Eye (tissue), 1 donor: ENCODE results near the gene ADGRA1.
A peak's percentile ranks its signal among the peaks of the same experiment; 100 is the strongest.
"Not testable (repeated sequence)": the region's sequence is repeated elsewhere in the genome, so short reads cannot be mapped to it uniquely, and the experiment has no call there.

ENCODE experiments used
- DNase-seq: peaks from one replicate; pipeline ENCODE4 v3.0.0-alpha.2; 2015

ADGRA1 gene

DNA sequence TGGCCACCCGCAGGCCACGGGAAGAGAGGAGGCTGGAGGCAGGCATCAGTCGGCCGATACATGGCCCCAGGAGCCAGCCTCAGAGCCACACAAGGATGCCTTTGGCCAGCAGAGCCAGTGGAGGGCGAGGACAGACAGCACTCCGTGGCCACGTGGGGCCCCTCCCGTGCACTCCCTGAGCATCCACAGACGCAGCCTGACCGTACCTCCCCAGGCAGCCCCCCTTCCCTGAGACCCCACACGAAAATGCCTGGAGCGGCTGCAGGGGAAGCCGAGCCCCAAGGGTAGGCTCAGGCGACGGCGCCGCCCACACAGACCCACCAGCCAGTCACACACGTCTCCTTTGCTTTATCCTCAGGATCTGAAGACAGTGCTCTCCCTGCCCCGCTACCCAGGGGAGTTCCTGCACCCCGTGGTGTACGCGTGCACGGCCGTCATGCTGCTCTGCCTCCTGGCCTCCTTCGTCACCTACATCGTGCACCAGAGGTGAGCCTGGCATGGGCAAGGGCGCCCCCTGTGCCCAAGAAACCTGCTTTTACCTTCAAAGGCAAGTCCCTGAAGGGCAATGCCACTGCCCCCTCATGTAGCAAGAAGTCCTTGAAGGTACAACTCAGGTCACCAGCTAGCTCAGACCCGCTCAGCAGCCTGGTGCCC, 9.0 kb downstream of the ADGRA1 start:
- DNase-seq = no peak

DNA sequence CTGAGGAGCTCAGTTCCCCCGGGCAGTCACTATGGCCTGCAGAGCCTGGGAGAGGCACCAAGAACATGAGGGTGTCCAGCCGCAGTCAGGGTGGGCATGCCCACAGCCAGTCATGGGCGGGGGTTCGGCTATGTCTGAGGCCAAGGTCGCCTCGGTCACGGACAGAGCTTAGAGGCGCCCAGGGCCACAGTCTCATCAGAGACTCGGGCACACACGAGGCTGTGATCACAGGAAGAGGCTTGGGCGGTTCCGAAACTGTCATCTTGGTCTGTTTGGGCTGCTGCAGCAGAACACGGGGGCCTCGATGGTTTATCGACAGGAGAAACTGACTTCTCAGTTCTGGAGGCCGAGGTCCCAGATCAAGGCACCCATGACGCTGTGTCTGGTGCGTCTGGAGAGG, 9.7 kb downstream of the ADGRA1 start:
- no peak for DNase-seq

DNA sequence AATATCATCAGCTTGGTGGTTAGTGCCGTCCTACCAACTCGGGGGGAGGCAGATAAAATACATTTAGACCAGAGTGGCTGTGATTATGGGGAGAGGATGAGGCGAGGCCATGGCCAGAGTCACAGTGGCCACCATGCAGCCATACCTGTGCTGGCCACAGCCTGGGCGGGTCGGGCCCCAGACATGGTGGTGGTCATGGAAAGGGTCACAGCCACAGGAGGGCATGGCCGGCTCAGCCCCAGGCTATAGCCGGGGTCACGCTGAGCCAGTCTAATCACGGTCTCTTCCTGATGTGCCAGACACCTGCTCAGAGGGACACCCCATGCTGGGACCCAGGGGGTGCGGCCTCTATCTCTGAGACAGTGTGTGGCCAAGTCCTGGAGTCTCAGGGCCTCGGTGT, 10.2 kb downstream of the ADGRA1 start:
- no peak for DNase-seq

DNA sequence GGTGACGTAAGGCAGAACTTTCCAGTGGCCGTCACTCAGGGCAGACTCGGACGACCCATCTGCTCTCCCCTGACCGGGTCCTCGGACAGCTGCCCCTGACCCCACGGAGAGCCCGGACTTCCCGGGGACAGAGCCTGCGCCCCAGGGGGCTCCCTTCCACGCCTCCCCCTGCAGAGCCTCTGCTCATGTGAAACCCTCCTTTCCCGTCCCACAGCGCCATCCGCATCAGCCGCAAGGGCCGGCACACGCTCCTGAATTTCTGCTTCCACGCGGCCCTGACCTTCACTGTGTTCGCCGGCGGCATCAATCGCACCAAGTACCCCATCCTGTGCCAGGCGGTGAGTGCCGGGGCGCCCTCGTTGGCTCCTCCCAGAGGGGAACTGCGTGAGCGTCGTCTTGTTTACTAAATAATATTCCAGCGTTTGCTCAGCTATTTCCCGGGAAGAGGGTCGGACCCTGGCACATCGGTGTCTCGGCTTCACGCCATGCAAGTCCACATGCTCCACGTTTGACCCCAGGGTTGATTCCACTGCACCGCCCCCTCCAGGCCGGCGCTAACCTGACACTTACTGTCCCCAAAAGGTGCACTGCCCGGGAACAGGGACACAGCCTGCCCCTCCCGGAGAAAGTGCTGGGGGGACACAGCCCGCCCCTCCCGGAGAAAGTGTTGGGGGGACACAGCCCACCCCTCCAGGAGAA, 10.9 kb downstream of the ADGRA1 start:
- DNase-seq = no peak

DNA sequence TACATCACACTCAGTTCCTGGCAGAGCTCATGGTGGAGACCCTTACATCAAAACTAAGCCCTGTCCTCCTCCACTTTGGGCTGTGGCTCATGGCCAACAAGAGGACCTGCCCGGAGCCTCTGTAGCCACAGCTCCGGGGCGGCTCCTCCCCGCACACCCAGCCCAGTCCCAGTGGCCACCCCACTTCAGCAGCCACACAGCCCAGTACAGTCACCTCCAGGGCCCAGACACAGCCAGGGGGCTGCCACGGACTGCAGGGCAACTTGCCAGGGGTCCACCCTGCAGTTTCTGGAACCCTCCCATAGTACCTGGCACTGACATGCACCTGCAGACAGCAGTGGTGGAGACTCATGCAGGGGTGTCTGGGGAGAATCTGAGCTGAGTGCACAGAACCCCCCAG, 11.8 kb downstream of the ADGRA1 start:
- DNase-seq = no peak

DNA sequence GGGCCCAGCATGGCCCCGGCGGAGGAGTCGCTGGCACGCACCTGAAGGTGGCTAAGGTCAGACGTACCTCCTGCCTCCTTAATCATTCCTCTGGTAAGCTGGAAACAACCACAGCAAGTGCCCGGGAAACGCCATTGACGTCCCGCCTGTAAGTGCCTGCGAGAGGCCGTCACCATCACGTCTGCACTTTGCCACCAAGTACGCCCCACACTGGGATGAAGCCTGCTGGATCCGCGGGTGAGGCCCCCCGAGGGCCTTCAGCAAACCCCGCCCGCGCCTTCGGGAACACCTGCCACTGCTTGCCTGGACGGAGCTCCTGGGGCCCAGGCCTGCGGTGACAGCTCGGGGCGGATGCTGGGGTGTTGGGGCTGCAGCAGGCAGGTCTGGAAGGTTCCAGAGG, 12.5 kb downstream of the ADGRA1 start:
- no peak for DNase-seq

DNA sequence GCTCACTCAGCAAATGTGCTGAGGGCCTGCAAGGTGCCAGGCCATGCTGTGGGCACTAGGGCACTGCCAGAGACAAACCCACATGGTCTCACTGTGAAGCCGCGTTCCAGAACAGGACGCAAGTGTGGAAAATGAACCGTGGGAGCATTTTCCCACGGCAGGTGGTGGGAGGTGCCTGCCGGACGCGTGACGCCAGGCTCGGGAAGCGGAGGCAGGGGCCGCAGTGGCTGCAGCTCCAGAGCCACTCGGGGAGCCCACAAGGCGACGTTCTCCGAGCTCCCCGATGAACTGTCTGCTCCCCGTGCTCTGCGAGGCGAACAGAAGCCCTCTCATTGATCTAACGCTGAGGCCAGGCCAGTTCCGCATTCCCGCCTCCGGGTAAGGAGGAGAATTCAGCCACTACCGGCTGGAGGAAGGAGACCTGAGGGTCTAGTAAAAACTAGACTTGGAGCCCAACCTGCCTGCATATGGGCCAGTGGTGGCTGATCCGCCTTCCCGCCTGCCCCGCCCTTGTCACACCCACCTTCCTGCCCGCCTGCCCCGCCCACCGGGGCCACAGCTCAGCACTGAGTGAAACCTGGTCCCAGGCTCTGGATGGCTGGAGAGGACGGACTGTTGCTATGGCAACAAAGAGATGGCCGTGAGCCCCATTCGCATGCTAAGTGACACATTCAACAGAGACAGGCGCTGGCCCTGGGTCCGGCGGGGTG, 13.1 kb downstream of the ADGRA1 start:
- peak; percentile 75 for DNase-seq

DNA sequence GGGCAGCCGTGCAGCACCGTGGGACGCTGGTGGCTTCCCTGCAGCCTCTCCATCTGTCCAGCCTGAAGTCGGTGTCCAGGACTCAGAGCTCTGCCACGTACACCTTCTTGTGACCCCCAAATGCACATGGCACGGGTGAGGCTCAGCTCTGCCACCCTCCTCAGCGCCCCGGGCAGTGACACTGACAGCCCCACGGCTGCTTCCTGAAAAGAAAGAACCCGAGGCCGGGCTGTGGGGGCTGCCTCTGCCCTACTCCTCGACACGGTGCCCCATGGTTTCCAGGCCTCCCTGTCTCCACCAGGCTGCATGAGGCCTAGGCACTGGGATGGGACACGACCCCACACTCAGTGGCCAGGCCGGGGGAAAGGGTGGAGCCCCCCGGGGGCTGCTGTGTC, 13.7 kb downstream of the ADGRA1 start:
- DNase-seq = no peak

DNA sequence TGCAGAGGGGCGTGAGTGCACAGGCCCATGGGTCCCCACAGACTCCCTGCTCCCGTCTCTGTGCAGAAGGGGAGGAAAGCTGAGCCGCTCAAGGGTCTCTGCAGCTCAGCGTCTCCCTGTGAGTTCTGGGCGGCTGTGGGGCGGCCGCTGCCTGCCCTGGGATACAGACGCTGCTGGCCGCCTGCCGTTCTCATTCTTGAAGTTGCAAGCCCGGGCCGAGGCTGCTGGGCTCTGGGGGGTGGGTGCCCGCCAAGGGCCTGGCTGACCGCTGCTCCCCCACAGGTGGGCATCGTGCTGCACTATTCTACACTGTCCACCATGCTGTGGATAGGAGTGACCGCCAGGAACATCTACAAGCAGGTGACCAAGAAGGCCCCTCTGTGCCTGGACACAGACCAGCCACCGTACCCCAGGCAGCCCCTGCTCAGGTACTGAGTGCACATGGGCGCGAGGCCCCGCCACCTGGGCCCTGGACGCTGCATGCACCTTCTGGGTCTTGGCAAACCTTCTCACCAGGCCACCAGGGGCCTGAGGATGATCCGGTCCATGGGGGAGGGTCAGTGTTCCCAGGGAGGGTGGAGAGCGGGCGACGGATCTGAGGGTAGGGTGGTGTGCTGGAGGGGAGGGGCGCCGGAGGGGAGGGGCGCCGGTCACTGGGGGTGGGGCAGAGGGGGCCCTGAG, 14.8 kb downstream of the ADGRA1 start:
- no peak for DNase-seq

DNA sequence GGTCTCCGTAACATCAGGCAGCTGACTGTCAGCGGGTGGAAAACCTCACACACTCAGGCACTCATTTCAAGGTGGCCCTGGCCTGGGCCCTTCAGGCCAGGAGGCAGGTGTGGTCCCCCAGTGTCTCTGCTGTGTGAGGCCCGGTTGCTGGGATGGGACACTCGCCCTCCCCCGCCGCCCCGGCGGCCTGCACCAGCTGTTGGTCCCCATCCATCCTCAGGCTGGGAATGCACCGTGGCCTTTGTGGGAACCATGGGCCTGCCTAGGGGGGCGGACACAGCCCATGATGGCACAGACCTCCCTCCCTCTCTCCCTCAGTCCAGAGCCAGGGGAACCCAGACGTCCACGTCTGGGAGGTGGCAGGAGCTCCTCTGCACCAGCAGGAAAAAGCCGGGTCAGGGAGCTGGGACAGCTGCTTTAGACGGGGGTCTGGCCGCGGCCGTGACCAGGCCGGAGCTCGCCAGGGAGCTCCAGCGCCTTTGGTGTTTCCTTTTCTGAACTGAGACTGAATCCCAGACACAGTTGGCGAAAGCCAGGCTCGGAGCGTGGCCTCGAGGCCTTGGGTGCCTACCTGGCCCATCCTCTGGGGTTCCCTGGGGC, 15.7 kb downstream of the ADGRA1 start:
- DNase-seq = no peak

DNA sequence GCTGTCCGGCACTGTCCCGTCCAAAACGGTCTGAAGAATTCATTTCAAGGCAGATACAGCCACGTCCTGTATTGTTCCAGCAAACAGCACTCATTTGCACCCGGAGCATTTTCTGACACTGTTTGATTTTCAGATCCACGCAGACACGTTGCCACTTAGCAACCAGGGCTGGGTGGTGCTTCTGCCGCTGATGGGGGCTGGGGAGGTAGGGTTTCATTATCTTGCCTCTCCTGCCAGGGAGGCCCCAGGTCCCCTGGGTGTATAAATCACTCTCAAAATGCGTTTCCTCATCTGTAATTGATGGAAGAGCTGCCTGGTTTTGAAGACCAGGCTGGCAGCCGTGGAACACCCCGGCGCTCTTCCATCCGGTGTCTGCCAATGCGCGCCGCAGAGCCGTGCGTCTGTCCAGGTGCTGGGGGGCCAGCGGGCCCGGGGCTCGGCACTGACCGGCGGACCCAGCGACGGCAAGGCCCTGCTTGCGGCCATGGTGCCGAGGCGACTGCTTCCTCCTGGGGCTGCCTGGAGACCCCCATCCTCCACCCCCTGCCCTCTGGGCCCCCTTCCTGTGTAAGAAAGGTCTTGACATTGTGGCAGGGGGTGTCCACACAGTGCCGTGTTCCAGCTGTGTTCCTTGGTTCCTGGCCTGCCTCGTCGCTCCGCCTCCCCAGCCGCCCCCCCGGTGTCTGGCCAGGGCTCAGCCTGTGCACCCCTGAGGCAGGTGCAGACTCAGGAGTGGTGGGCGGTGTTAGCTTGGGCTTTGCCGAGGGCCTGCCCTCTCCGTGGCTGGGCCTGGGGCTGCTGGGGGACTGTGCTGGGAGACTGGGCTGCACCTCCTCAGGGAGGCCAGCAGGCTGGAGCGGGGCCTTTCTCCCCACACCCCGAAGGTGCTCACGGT, 16.6 kb downstream of the ADGRA1 start:
- DNase-seq = no peak

DNA sequence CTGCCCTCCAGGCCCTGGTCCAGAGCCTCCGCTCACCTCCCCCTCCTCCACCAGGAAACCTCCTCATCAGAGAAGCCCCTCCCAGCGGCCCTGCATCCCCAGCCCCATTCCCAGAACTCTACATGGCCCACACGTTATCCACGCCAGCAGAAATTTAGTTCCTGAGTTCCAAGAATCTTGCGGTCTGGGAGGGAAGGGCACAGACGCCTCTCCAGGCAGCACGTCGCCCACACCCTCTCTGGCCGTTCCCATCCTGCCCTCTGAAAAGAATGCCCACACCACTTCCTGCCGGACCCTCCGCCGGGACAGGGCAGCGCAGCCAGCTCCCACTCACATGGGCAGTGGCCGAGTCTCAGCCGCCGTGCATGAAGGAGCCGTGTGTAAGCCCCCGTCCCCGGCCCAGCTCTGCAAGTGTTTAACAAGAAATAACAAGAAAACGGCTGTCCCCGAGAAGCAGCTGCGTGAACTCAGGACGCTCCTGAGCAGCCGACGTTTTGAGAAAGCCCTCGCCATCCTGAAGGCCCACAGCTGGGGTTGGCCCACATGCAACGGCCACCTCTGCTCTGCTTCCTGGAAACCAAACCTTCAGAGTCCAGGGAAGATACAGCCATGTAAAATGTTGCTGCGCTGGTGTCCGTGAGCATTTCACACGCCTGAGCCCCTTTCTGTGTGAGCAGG, 17.4 kb downstream of the ADGRA1 start:
- no peak for DNase-seq

DNA sequence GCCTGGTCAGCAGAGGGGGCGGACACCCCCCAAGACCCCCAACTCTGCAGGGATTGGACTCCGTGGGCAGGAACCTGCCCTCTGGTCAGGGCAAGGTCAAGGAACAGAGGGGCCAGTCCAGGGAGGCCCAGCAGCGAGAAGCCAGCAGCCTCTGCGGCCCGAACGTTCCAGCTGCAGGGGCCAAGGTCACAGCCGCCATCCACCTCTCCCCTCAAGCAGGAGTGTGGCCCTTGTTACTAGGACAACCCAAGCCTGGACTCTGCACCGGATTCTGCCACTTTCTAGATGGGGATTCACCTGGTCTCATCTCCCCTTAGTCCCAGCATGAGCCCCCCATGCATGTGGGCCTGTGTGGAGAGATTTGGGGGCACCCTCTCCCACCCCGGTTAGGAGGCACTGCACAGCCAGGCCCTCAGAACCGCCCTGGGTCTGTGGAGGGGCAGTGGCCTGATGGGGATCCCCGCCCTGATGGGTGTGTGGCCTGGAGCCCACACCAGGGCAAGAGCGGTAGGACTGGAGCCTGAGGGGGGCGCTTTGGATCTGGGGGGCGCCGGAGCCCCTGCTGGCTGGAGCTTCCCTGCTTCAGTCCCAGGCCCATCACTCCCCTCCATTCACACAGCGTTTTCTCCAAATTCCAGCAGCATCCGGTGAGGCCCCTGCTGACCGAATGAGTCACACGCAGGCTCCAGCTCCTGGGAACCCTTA, 18.1 kb downstream of the ADGRA1 start:
- DNase-seq = no peak

DNA sequence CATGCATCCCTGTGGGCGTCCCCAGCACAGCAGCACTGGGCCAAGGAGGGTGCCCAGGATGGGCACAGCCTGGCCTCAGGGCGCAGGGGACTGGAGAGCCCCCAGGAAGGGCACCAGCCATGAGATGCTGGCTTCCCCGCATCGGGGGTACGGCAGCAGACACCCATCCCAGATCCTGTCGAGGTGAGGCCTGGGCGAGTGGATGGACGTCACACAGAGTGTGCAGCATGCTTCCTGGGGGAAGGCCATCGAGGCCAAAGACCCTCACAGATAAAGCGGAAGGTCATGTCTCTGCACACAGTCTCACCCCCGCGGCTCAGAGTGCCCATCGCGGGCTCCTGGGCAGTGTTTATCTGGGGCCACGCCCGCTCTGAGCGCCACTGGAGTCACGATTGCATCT, 18.8 kb downstream of the ADGRA1 start:
- no peak for DNase-seq

DNA sequence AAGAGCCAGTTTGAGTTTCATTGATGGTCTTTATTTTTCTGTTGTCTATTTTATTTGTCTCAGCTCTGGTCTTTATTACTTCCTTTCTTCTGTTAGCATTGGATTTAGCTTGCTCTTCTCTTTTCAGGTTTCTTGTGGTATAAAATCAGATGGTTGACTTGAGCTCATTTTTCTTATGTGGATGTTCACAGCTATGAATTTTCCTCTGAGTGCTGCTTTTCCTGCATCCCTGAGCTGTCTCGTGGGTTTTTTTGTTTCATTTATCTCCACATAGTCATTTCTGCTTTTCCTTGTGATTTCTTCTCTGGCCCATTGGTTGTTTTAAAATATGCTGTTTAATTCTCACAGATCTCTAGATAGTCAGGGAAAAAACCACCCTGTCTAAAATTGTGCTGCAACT, 19.7 kb downstream of the ADGRA1 start:
- DNase-seq = no peak

DNA sequence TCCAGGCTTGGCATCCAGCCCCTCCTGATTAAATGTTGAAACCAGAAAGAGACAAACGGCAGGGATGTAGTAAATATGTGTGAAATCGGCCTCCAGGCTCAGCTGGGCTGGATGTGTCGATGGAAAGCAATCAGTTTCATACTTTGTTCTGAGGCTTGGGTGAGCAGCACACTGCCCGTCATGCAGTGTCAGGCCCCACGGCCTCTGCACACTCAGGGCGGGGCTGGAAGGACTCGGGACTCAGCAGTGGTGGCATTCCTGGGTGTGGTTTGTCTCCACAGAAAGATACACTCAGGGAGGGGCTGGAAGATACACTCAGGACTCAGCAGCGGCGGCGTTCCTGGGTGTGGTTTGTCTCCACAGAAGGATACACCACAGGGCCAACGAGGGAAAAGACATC, 22.0 kb downstream of the ADGRA1 start:
- DNase-seq = no peak

DNA sequence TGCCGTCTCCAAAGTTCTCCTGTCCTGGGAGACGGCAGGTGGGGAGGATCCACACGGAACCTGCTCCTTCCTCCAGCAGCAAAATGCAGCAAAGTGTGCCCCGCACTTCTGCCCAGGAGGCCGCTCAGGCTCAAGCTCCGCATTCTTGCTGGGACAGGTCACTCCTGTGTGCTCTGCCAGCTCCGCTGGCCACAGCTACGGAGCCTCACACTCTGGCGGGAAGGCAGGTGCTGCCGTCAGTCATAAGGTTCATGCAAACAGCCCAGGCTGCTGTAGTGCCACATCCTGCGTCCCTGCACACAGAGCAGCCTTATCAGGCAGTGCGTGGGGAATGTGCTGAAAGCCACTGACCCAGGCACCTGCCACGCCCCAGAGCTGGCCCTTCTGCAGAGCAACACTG, 22.4 kb downstream of the ADGRA1 start:
- DNase-seq = no peak

DNA sequence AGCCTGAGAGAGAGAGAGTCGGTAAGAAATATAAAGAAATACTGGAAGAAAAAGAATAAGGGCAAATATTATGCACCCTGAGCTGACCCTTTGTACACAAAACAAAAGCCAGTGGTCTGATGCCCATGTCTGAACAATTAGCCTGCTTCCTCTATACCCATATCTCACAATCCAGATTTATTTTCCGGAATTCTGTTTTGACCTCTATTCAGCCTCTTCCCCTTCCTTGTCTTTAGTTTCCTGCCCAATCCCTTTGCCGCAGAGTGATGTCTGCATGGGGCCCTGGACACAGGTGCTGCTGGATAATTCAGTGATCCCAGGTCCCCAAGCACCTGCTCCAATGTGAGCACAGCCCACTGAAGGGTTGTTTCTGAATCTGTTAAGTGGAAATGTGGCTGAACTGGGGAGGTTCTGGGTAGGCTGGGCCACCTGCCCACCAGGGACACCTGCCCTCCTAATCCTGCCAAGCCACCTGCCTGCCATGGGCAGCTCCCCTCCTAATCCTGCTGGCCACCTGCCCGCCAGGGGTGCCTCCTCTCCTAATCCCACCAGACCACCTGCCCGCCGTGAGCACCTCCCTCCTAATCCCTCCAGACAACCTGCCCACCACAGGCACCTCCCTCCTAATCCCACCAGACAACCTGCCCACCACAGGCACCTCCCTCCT, 23.0 kb downstream of the ADGRA1 start:
- no peak for DNase-seq

DNA sequence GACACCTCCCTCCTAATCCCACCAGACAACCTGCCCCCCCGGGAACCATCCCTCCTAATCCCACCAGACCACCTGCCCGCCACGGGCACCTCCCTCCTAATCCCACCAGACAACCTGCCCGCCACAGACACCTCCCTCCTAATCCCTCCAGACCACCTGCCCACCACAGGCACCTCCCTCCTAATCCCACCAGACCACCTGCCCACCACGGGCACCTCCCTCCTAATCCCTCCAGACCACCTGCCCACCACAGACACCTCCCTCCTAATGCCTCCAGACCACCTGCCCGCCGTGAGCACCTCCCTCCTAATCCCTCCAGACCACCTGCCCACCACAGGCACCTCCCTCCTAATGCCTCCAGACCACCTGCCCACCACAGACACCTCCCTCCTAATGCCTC, 23.9 kb downstream of the ADGRA1 start:
- not testable (repeated sequence) for DNase-seq

DNA sequence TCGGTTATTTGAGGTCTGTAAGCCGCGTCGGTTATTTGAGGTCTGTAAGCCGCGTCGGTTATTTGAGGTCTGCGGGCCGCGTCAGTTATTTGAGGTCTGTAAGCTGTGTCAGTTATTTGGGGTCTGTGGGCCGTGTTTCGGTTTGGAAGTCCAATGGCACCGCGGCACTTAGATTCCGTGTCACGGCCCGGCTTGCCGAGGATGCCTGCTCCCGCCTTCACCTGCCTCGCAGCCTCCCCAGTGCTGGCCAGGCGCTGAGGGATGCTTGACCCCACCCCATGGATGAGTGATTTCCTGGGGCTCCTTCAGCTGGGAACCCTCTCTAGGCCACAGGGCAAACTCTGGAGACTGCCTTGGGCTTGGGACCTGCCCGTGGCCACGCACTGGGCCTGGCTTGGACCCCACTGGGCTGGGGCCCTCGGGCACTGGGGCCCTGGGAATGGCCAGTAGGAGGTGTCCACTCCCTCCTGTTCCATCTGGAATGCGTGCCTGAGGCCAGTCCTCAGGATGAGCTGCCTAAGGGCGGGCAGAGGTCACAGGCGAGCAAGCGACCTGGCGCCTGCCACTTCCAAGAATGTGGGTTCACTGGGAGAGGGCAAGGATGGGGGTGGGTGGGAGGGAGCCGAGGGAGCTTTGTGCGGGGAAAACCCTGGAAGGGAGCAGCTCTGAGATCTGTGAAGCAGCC, 25.6 kb downstream of the ADGRA1 start:
- DNase-seq = no peak
